GM19438 (cell line): Measurements from ENCODE around the gene ZNG1A.
"Not testable (repeated sequence)": the region's sequence is repeated elsewhere in the genome, so short reads cannot be mapped to it uniquely, and the experiment has no call there.

Experiments used
- ATAC-seq: cut with Tn5 transposase; IDR thresholded peaks from one replicate; pipeline ENCODE4 v1.9.1; 2021; ENCODE audit warnings: low read depth; ENCODE audit not compliant: unreplicated experiment

Gene ZNG1A

DNA sequence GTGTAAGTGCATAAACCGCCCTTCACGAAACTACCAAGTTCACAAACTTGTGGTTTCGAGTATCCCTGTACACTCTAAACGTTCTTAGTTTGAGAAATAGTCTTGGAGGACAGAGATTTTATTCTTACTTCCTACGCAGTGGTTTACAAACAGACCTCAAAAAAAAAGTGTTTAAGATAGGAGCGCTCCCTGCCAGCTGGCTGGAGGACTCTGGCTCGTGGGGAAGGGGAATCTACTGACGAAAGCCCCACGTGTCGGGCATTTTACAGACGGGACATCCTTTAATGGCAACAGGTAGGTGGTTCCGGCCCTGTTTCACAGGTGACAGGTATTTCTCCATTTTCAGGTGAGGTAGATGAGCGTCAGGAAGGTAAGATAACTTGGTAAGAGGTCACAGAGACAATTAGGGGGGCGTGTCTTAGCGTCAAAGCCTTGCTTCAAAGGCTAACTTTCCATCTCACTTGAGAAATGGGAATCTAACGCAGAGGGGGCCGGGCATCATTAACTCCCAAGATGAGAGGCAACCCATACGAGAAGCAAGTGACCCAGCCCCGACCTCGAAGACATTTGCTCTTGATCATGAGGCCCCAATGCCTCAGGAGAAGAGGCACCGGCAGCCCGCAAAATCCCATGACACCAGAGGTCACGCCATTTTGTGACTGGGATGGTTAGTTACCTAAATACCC lies 573 bp downstream of the ZNG1A start:
- ATAC-seq = not testable (repeated sequence)

- not testable (repeated sequence) for ATAC-seq
Observed at GRCh38 chr9:169757-170156, 9.1 kb downstream of the ZNG1A start.

DNA sequence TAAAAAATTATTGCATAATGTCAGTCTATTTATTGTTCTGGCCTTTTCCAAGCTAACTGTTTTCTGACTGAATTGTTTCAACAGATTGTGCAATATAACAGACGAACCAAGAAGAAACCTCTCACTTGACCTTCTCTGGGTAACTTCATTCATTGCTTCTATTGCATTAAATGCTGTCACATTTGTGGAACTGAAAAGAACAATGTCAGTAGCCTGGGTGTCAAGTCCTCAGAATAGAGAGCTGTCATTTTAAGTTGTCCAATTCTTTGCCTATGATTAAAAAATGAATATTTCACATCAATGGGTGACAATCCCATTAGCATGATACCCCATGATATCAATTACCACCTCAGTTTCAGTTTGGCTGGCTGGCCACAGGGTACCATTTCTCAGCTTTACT lies 19.0 kb downstream of the ZNG1A start:
- not testable (repeated sequence) for ATAC-seq

DNA sequence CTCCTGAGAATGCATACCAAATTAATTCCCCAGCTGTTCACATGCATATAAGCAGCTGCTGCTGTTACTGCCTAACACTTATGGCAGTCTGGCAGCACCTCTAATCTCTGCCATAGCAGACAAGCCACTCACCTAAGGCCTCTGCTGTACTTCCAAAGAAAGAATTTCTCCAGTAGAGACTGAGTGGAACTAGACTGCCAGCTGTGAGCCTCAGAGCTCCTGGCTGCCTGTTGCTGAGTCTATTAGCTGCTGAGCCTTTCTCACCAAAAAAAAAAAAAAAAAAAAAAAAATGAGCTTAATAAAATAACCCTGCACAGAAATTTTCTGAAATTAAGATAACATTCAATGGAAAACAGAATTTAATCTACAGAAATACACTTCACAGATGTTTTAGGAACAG lies 27.7 kb downstream of the ZNG1A start:
- not testable (repeated sequence) for ATAC-seq

- ATAC-seq = not testable (repeated sequence)
Observed at GRCh38 chr9:139880-140279, 39.0 kb downstream of the ZNG1A start.

DNA sequence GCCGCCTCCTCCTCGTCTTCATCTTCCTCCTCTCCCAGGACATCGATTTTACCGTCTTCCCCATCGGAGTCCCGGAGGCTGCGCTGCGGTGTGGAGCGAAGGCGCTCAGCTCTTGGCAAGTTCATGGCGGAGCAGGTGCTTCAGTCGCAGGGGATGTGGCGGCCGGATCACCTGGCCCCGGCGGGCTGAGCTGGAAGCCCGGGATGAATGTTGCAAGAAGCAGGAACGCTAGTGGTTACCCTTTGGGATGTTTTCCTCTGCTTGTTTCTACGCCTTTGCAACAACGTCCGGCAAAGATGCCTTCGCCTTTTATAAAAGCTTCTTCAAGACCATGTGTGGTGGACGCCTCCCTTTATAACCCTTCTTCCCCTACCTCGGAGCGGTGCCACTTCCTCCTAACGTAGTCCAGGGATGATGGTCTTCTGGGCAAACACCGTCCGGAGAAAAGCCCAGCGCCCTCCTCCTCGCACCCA lies 60.8 kb downstream of the ZNG1A start, which contains the start of gene FOXD4:
Gene FOXD4 (minus strand): TSS at position 423 of the 473 bp plus-strand sequence. CDS start 298 bp downstream, at position 125.
- ATAC-seq = not testable (repeated sequence)

DNA sequence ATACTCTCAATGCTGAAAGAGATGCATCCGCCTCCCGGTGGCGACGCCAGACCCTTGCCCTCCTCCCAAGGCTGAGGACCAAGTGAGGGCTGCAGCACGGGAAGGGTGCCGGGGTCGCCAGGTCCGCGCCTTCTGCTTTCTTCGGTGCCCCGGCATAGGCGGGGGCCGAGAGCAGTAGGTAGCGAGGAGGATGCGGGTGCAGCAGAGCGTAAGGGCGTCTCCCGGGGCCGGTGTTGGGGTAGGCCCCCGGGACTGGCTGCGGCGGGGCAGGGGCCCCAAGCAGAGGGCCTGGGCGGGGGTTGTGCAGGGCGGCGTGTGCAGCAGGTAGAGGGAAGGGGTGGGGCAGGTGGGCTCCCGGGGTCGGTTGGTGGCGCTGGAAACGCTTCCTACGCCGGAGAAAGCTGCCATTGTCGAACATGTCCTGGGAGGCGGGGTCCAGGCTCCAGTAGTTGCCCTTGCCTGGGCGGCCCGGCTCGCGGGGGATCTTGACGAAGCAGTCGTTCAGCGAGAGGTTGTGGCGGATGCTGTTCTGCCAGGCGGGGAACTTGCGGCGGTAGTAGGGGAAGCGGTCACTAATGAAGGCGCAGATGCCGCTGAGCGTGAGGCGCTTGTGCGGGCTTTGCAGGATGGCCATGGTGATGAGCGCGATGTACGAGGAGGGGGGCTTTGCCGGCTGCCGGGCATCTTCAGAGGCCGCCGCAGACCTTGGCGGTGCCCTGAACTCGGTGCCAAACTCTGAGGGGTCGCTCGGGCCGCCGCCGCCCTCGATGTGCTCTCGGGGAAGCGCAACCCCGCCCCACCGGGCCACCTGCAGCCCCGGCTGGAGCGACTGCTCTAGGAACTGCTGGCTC lies 61.5 kb downstream of the ZNG1A start:
- not testable (repeated sequence) for ATAC-seq

DNA sequence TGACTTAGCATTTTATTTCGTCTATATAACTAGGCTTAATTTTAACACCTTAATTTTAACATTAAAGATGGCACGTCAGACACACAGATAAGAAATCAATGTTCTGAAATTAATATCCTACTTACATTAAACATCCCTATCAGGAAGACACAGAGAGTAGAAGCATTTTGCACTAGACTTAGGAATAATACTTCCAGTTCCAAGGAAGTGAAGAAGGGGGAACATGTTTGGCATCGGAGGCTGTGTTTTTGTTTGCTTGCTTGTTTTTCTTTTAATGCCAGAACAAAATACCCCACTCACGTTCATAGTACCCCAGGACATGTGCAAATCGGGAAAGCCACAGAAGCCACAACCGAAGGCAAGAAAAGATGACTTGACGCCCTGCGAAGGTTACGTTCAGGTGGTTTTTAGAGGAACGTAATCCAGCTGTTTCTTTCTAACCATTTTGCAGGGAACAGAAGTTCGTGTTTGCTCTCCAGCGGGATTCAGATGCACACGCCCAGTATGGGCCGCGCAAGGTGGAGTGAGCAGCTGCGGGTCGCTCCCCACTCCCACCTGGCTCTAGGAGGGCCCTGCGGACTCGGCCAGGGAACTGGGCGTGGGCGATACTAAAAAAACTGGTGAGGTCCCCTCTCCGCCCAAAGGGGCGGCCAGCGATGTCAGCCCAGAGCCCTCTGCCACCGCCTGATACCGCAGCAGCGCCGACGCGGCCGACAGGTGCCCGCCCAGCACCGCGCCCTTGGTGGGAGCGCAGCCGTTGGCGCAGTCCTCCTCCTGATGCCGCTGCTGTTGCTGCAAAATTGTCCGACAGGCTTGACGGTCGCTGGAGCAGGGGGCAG lies 62.4 kb downstream of the ZNG1A start:
- not testable (repeated sequence) for ATAC-seq

- not testable (repeated sequence) for ATAC-seq
Observed at GRCh38 chr9:115118-115451, 63.8 kb downstream of the ZNG1A start.

DNA sequence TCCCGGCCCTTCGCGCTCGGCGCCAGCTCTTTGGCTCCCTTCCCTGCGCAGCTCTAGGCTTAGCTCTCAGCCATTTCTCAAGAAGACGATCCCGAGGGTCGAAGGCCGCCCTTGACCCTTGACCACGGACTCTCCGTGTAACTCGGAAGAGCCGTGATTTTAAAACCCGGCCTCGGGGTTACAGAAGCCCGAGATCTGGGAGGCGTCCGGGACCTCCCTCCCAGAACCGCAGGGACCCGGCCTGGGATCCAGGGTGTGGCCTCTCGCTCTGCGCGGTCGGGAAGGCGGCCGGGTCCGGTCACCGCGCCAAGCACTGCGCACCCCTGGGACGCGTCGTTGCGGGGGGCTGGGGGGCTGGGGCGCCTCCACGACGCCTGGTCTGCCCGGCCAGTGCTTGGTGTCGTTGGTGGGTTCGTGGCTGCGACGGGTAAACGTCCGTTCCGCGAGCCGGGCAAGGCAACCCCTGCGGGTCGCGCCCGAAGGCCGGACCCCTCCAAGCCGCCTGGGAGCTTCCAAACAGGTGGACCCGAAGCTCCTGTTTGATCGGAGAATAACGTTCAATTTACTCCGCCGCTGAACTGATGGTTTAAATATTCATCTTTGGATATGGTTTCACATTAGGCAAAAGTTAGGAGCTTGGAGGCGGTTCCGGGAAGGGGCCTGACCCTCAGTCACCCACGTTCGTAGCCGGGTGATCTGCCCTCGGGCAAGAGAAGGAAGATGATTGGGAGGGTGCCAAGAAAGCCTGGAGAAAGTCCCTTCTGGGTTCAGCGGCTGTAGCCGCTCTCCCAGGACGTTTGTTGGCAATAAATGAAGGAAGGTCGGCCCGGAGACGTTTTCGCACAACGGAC lies 64.4 kb downstream of the ZNG1A start:
- not testable (repeated sequence) for ATAC-seq

DNA sequence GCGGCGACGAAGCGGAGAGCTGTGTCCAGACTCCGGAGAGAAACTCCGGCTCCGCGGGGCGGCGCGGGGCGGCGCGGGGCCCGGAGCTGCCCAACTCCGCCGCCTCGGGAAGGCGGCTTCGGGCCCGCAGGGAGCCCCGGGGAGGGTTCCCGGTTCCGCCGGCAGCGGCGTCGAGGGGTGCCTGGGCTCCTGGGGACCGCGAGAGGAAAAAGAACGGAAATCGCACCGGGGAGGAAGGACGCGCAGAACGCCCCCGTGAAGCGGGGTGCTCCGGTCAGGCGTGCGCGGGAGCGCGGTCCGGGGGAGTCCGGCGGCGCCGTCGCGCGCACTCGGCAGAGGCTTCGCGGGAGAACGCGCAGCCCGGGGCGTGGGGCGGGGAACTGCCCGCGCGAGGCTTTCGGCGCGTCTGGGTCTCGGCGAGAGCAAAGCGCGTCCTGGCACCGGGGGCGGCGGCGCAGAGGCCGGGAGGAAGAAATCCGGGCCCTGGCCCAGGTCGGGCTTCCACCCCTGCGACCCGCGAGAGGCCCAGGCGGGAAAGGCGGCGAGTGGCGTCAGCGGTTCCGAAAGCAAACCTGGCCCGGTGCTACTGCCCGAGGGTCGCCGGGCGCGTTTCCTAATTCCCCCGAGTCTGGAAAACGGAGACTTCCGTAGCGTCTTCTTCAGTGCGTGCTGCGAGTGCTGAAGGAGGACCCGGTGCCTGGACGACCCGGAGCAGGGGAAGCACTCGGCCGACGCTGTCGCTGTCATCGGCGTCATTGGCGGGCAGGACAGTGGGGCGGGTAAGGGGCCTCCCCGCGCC lies 65.2 kb downstream of the ZNG1A start:
- ATAC-seq = not testable (repeated sequence)

GRCh38 chr9:112589-113467 lies 66.0 kb downstream of the ZNG1A start:
- ATAC-seq = not testable (repeated sequence)

GRCh38 chr9:110672-111071 lies 68.2 kb downstream of the ZNG1A start:
- not testable (repeated sequence) for ATAC-seq

GRCh38 chr9:109540-109939 lies 69.3 kb downstream of the ZNG1A start:
- ATAC-seq = not testable (repeated sequence)

DNA sequence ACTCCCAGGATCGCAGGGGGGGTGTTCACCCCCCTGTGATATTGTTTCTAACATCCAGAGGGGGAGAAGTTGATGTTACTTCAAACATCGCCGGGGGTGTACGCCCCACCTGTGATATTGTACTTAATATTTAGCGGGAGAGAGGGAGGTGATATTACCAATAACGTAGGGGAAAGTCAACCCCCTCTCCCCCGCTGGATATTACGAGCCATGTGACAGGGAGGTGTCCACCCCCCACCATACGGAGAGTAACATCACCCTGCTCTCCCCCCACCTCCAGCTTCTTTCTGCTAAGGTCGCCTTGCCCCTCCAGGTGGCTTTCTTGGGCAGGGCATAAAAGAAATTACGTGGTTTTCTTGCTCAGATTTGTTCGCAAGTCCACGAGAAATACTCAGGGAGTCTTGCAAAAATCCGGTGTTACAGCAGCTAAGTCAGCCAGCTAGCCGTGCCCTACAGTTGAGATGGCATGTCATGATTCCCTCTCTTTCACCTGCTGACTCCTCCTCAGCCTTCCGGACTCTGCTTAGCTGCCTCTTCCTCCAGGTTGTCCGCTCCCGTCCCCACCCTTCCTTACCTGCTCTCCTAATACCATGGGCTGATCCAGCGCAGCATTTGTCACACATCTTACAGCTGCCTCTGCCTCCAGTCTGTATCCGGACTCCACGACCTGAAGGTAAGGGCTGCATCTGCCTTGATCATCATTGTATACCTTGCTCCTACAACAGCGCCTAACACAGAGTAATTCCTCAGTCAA lies 69.9 kb downstream of the ZNG1A start:
- ATAC-seq = not testable (repeated sequence)

GRCh38 chr9:105991-106390 lies 72.9 kb downstream of the ZNG1A start:
- ATAC-seq = not testable (repeated sequence)

GRCh38 chr9:100430-100829 lies 78.4 kb downstream of the ZNG1A start:
- ATAC-seq = not testable (repeated sequence)
